Glomerular visceral epithelial cell (primary cell): ENCODE measurements around the gene INTS1.
"Not testable (repeated sequence)": the region's sequence is repeated elsewhere in the genome, so short reads cannot be mapped to it uniquely, and the experiment has no call there.

ENCODE experiments used
- DNase-seq: peaks from one replicate; pipeline ENCODE4 v3.0.0-alpha.2; 2016; ENCODE audit errors: extremely low spot score

The INTS1 gene

GRCh38 chr7:1460821-1461645 lies 43.2 kb downstream of the INTS1 start:
- peak; percentile 47 for DNase-seq

GRCh38 chr7:1459920-1460820 lies 44.0 kb downstream of the INTS1 start:
- DNase-seq = peak; percentile 26

- DNase-seq = peak; percentile 99
Measured at GRCh38 chr7:1459512-1459892, 44.7 kb downstream of the INTS1 start.

GRCh38 chr7:1458683-1459511 lies 45.3 kb downstream of the INTS1 start, which contains the start of gene MICALL2:
MICALL2 (minus strand) TSS chr7:1459470; CDS start chr7:1459326, 144 bp downstream.
- peak; percentile 88 for DNase-seq

GRCh38 chr7:1457949-1458682 lies 46.1 kb downstream of the INTS1 start:
- no peak for DNase-seq

GRCh38 chr7:1457059-1457948 lies 46.9 kb downstream of the INTS1 start:
- DNase-seq = no peak

GRCh38 chr7:1455955-1456354 lies 48.2 kb downstream of the INTS1 start:
- DNase-seq = no peak

- DNase-seq = no peak
Measured at GRCh38 chr7:1455241-1455939, 48.8 kb downstream of the INTS1 start.

GRCh38 chr7:1454542-1454941 lies 49.6 kb downstream of the INTS1 start:
- DNase-seq = no peak

GRCh38 chr7:1452205-1452604 lies 52.0 kb downstream of the INTS1 start:
- no peak for DNase-seq

GRCh38 chr7:1450987-1451386 lies 53.2 kb downstream of the INTS1 start:
- DNase-seq = no peak

GRCh38 chr7:1450431-1450830 lies 53.8 kb downstream of the INTS1 start:
- DNase-seq = no peak

GRCh38 chr7:1449951-1450350 lies 54.2 kb downstream of the INTS1 start:
- DNase-seq = no peak

GRCh38 chr7:1449501-1449900 lies 54.7 kb downstream of the INTS1 start:
- no peak for DNase-seq

GRCh38 chr7:1448958-1449357 lies 55.2 kb downstream of the INTS1 start:
- no peak for DNase-seq

GRCh38 chr7:1447551-1448244 lies 56.5 kb downstream of the INTS1 start:
- no peak for DNase-seq

- DNase-seq = no peak
Measured at GRCh38 chr7:1447112-1447511, 57.1 kb downstream of the INTS1 start.

GRCh38 chr7:1446620-1447032 lies 57.6 kb downstream of the INTS1 start:
- no peak for DNase-seq

GRCh38 chr7:1446026-1446425 lies 58.2 kb downstream of the INTS1 start:
- not testable (repeated sequence) for DNase-seq
